GM18508 (cell line): ENCODE measurements around the gene GNS.

Experiments
- ATAC-seq: cut with Tn5 transposase; IDR thresholded peaks from one replicate; pipeline ENCODE4 v1.9.1; 2021; ENCODE audit warnings: moderate number of reproducible peaks; ENCODE audit not compliant: insufficient read depth, unreplicated experiment

The GNS gene

GRCh38 chr12:64742416-64742815 is 16.8 kb downstream of the GNS start:
- ATAC-seq, result no peak

- no peak for ATAC-seq
These were observed 18.6 kb downstream of the GNS start for GRCh38 chr12:64740646-64741045.

GRCh38 chr12:64739778-64740177 is 19.4 kb downstream of the GNS start:
- ATAC-seq, result no peak

GRCh38 chr12:64737539-64737938 is 21.7 kb downstream of the GNS start:
- ATAC-seq, result no peak

GRCh38 chr12:64736771-64737170 is 22.4 kb downstream of the GNS start:
- ATAC-seq, result no peak

GRCh38 chr12:64735442-64735841 is 23.8 kb downstream of the GNS start:
- ATAC-seq, result no peak

- no peak for ATAC-seq
These were observed 25.3 kb downstream of the GNS start for GRCh38 chr12:64733857-64734256.

- ATAC-seq, result no peak
These were observed 27.5 kb downstream of the GNS start for GRCh38 chr12:64731683-64732082.

- no peak for ATAC-seq
These were observed 28.6 kb downstream of the GNS start for GRCh38 chr12:64730588-64730969.

- no peak for ATAC-seq
These were observed 29.2 kb downstream of the GNS start for GRCh38 chr12:64729909-64730587.

GRCh38 chr12:64724201-64724745 is 34.9 kb downstream of the GNS start:
- ATAC-seq, result no peak

GRCh38 chr12:64723630-64724029 is 35.6 kb downstream of the GNS start:
- no peak for ATAC-seq

- no peak for ATAC-seq
These were observed 36.4 kb downstream of the GNS start for GRCh38 chr12:64722835-64723234.

- ATAC-seq, result no peak
These were observed 38.3 kb downstream of the GNS start for GRCh38 chr12:64720884-64721283.

- no peak for ATAC-seq
These were observed 40.6 kb downstream of the GNS start for GRCh38 chr12:64718649-64719048.

- no peak for ATAC-seq
These were observed 42.3 kb downstream of the GNS start for GRCh38 chr12:64716839-64717455.

GRCh38 chr12:64716371-64716770 is 42.8 kb downstream of the GNS start:
- no peak for ATAC-seq

- peak; percentile 55 for ATAC-seq
These were observed 44.6 kb downstream of the GNS start for GRCh38 chr12:64714551-64714968.

- ATAC-seq, result no peak
These were observed 45.8 kb downstream of the GNS start for GRCh38 chr12:64713376-64713775.

- no peak for ATAC-seq
These were observed 49.8 kb downstream of the GNS start for GRCh38 chr12:64709429-64709828.

GRCh38 chr12:64707926-64708325 is 51.3 kb downstream of the GNS start:
- no peak for ATAC-seq

GRCh38 chr12:64707362-64707761 is 51.8 kb downstream of the GNS start:
- no peak for ATAC-seq
